Right lobe of liver (tissue), 6 donors: ENCODE data around the gene TMEM63C. TPM values are rescaled to one million over a fixed set of nuclear protein-coding genes. Genes with fewer than 3 reads are reported as not detected.

ENCODE experiments used
- ATAC-seq, 4 donors: fragments of 200-7000 bp; cut with Tn5 transposase; one replicate each; pipeline ENCODE4 v1.9.1; 2020; ENCODE audit warnings: mild to moderate bottlenecking in 4 of 4, moderate library complexity in 4 of 4
- DNase-seq, 3 donors: peaks; one replicate each; pipeline ENCODE4 v3.0.0-alpha.2; 2020
- H3K27ac ChIP-seq, 3 donors: fragments of 200-600 bp; one replicate each; pipeline ENCODE4 v1.8.0; 2022
- H3K27me3 ChIP-seq, 2 donors: fragments of 200-600 bp; one replicate each; pipeline ENCODE4 v1.8.0; 2022
- H3K36me3 ChIP-seq, 4 donors: fragments of 200-600 bp; sonication (generic) in 1 of 4; one replicate each; pipeline versions ENCODE4 v1.5.1 to v1.8.0; 2017 to 2022; ENCODE audit warnings: control low read depth in 1 of 4
- H3K4me1 ChIP-seq, 4 donors: fragments of 200-600 bp; sonication (generic) in 1 of 4; one replicate each; pipeline versions ENCODE4 v1.5.1 to v1.8.0; 2017 to 2022; ENCODE audit warnings: control low read depth in 1 of 4
- H3K4me3 ChIP-seq, 3 donors: fragments of 200-600 bp; one replicate each; pipeline ENCODE4 v1.8.0; 2022
- H3K9me3 ChIP-seq, 4 donors: fragments of 200-600 bp; sonication (generic) in 1 of 4; one replicate each; pipeline versions ENCODE4 v1.5.1 to v1.8.0; 2017 to 2022; ENCODE audit warnings: control low read depth in 1 of 4
- CTCF ChIP-seq, 4 donors: fragments of 200-600 bp in 3 of 4; fragments of 450-650 bp in 1 of 4; IDR thresholded peaks; one replicate each; pipeline versions ENCODE4 v1.5.1 to v1.8.0; 2016 to 2022; ENCODE audit warnings: antibody characterized with exemption in 4 of 4, mild to moderate bottlenecking in 2 of 4
- POLR2A ChIP-seq: fragments of 450-650 bp; IDR thresholded peaks from one replicate; pipeline ENCODE4 v1.6.1; 2017; ENCODE audit warnings: antibody characterized with exemption, mild to moderate bottlenecking
- WGBS: methylation state at CpG from one replicate; pipeline ENCODE4 v1.1.6; 2018; ENCODE audit warnings: low coverage, low lambda C conversion rate; ENCODE audit not compliant: insufficient coverage; ENCODE audit errors: missing lambda C conversion rate; 5-methylcytosine and 5-hydroxymethylcytosine counted together
- intact Hi-C, 2 donors: fragments of 100-400 bp; cut with DNase I; formaldehyde crosslinking; loops; one replicate each; pipeline versions ENCODE4 v1.11.2 to v1.14.1; 2022
- long read RNA-seq: library from polyadenylated mRNA; unstranded; transcript quantifications from one replicate; pipeline ENCODE4 v2.0.0, GENCODE V29; 2019
- total RNA-seq, 6 experiments: library from RNA; depleted of rRNA in 2 of 6; stranded (reverse); fragments of >200 nt in 2 of 6; fragmentation: NEBNext Ultra II Directional in 3 of 6; extraction: Animal tissue kit (Norgen Biotek cat#: 25700) in 3 of 6; gene quantifications; one replicate each; pipeline versions ENCODE4 v1.1.0 to v1.2.4, GENCODE V29; 2016 to 2023
- donor health status: DM: no; HTN: yes; CAD: no.
- donor health status: DM: no; HTN: no; CAD: no.
- donor health status: DM: no; HTN: no; CAD: no.
- donor health status: DM: no; HTN: yes; CAD: no.
- donor health status: DM: no; HTN: yes; CAD: no.

The TMEM63C gene, protein sequence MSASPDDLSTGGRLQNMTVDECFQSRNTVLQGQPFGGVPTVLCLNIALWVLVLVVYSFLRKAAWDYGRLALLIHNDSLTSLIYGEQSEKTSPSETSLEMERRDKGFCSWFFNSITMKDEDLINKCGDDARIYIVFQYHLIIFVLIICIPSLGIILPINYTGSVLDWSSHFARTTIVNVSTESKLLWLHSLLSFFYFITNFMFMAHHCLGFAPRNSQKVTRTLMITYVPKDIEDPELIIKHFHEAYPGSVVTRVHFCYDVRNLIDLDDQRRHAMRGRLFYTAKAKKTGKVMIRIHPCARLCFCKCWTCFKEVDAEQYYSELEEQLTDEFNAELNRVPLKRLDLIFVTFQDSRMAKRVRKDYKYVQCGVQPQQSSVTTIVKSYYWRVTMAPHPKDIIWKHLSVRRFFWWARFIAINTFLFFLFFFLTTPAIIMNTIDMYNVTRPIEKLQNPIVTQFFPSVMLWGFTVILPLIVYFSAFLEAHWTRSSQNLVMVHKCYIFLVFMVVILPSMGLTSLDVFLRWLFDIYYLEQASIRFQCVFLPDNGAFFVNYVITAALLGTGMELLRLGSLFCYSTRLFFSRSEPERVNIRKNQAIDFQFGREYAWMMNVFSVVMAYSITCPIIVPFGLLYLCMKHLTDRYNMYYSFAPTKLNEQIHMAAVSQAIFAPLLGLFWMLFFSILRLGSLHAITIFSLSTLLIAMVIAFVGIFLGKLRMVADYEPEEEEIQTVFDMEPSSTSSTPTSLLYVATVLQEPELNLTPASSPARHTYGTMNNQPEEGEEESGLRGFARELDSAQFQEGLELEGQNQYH
- total RNA-seq: under 1 TPM in 4 of 6 experiments, not detected in 2; 0.07 to 0.82 (median 0.15) TPM
- long read RNA-seq: 0 reads

DNA sequence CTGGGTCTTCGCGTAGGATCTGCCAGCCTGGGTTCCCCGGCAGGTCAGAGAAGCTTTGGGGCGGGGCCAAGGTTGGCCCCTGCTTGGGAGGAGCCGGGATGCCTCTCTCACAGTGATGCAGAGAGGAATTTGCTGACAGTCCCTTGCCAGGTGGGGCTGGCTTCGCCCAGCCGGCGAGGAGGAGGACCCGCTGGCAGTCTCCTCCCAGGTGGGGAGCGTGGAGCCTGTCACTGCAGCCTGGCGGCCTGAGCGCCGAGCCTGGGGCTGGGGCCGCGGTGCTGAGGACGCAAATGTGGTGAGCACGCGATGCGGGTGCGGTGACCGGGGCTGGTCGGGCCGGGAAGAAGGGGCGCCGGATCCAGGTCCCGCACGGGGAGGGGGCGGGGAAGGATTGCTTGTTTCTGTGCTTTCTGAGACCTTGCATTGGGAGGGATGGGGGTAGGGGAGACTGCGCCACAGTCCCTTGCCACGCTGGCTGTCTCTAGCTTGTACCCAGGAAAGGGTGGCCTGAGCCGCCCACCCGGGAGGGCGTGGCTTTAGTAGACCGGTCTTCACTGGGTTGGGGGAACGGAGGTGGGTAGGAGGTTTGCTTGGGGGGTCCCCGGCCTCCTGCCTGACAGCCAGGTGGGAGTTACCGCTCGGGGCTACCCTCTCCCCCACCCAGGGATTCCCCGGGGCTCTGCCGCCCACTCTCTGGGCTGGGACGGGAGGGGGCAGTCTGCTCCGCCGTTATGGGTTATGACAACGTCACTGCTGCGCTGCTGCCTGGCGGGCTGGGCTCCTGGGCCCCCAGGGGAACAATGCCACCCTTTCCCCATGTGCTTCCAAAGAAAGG lies at the start of gene TMEM63C:
TSS of gene TMEM63C (plus strand) at position 196 of the 835 bp plus-strand sequence. CDS start 37,016 bp downstream, outside the sequence.
- no CpG with 5 or more reads among the region's 46 CpGs for WGBS
- peak; percentile 30 to 58 (median 53) for ATAC-seq
- Histone ChIP-seq H3K9me3 (no peaks in the 10 kb centered on the region), H3K36me3 (no peaks in the 10 kb centered on the region), H3K27me3 (peaks cover 0 to 13% of the 10 kb centered on the region in 2 donors), H3K4me1 (no peaks in the 10 kb centered on the region), H3K27ac (no peak within 1 kb of the TSS), H3K4me3 (peak within 1 kb of the TSS in 1 of 3 donors; percentile 13)
- TF ChIP-seq CTCF (IDR thresholded peaks at IDR 0.05): no peak
- TF ChIP-seq POLR2A: no peak
- peak in 1 of 3 donors; percentile 35 for DNase-seq
- intact Hi-C loops: no loop called here

DNA sequence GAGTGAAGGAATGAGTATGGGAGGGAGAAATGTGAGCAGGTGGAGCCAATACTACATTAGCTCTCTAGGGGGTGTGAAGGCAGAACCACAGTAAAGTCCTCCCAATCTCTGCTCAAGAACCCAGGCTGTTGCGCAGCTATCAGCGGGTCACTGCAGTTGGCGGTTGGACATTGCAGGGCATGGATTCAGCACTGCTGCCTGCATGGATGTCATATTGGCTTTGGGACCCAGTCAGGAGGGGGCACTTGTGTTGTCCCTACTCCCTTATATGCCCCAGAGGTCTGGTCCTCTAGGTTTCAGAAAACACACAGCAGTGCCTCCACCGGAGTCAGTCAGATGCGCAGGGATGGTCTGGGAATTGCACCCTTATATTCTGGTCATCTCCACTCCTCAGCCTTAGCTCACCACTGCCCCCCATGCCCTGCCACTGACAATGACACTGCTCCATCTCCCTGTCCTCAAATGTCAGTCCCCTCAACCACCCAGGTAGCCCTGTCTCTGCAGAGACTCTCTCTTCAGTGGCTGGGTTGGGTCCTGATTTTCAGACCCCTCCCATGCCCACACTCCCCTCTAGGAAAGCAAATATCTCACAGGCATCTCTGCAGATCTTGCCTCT lies 49.6 kb upstream of the TMEM63C start:
- intact Hi-C loops: no loop called here
- 80% methylated on average over 1 of the region's 5 CpGs for WGBS
- H3K27me3 ChIP-seq: no peaks in the 10 kb centered on the region

GRCh38 chr14:77133720-77134338 lies 47.8 kb upstream of the TMEM63C start:
- Histone ChIP-seq H3K9me3 (no peaks in the 10 kb centered on the region), H3K36me3 (no peaks in the 10 kb centered on the region), H3K4me1 (no peaks in the 10 kb centered on the region), H3K27ac (no peak overlapping the region), H3K4me3 (no peak overlapping the region), H3K27me3 (no peaks in the 10 kb centered on the region)
- WGBS: 3% methylated on average over 14 of the region's 22 CpGs
- DNase-seq (peak; percentile 34 to 51 (median 48)), ATAC-seq (peak; percentile 53 to 81 (median 64))
- intact Hi-C loops: no loop called here
- TF ChIP-seq CTCF (IDR thresholded peaks at IDR 0.05): no peak
- TF ChIP-seq POLR2A: no peak

More for the DNA sequence above, 49.6 kb upstream of the TMEM63C start:
- ATAC-seq: no peak
- no peak overlapping the region for H3K4me3 ChIP-seq
- no peak for TF ChIP-seq POLR2A
- no peak for TF ChIP-seq CTCF (IDR thresholded peaks at IDR 0.05)
- no peak overlapping the region for H3K27ac ChIP-seq
- no peaks in the 10 kb centered on the region for H3K9me3 ChIP-seq
- DNase-seq: peak in 1 of 3 donors; percentile 18
- H3K36me3 ChIP-seq: no peaks in the 10 kb centered on the region
- H3K4me1 ChIP-seq: no peaks in the 10 kb centered on the region
